SK-N-SH (cell line): ENCODE results near the gene SMIM14.

Experiments
- CHD2 ChIP-seq: fragments of 150-350 bp; IDR thresholded peaks from 2 replicates; pipeline ENCODE4 v1.6.1; 2018; ENCODE audit warnings: low read length; ENCODE audit not compliant: partially characterized antibody
- EP300 ChIP-seq, 2 experiments: IDR thresholded peaks; 2 replicates each; pipeline versions ENCODE4 v1.4.0 to v1.6.1; 2012; ENCODE audit warnings: borderline replicate concordance in 1 of 2, low read depth in 1 of 2, low read length in 1 of 2
- GABPA ChIP-seq: IDR thresholded peaks from 2 replicates; pipeline ENCODE4 v1.4.0; 2012; ENCODE audit warnings: low read depth, mild to moderate bottlenecking
- POLR2AphosphoS5 ChIP-seq: IDR thresholded peaks from 2 replicates; pipeline ENCODE4 v1.6.1; 2012; ENCODE audit warnings: low read depth, low read length
- RCOR1 ChIP-seq: fragments of 150-350 bp; IDR thresholded peaks from 2 replicates; pipeline ENCODE4 v1.6.1; 2017; ENCODE audit warnings: antibody characterized with exemption, low read length
- RFX5 ChIP-seq: IDR thresholded peaks from 2 replicates; pipeline ENCODE4 v1.6.1; 2012; ENCODE audit warnings: mild to moderate bottlenecking, improper control_type of control experiment, low read length
- SIN3A ChIP-seq: IDR thresholded peaks from 2 replicates; pipeline ENCODE4 v1.6.1; 2012; ENCODE audit warnings: low read depth, mild to moderate bottlenecking, low read length, moderate library complexity, borderline replicate concordance
- YY1 ChIP-seq: IDR thresholded peaks from 2 replicates; pipeline ENCODE4 v1.4.0; 2012; ENCODE audit warnings: low read depth, mild to moderate bottlenecking
- TF ChIP-seq, protein P1 (sequence below): fragments of 200-600 bp; sonication (generic); IDR thresholded peaks from 2 replicates; pipeline ENCODE4 v1.6.1; 2017; ENCODE audit warnings: antibody characterized with exemption, mild to moderate bottlenecking, moderate library complexity
- TF ChIP-seq, protein P2 (sequence below): IDR thresholded peaks from 2 replicates; pipeline ENCODE4 v1.6.1; 2012; ENCODE audit warnings: mild to moderate bottlenecking, low read depth, low read length, moderate library complexity
- TF ChIP-seq, protein P3 (sequence below): IDR thresholded peaks from 2 replicates; pipeline ENCODE4; 2012

DNA sequence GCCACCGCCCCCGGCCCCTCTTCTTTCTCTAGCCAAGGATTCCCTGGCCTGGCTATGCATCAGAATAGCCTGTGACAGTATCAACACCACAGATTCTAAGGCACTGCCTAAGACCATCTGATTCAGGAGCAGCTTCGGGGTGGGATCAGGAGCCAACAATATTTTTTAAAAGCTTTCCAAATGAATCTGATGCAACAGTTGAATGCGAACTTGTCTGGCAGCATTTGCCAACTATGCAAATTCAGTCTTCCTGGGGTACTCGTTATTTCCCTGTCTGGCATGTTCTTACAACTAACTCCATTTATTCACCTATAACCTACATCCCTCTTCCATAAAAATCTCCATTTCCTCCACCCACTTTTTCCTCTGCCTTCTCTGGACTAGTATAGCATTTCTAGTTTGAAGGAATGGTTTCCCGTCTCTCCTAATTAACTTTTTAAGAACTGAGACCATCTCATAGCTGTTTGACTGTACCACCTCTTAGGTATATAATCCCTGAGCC lies 75.3 kb downstream of the SMIM14 start:
- TF ChIP-seq GABPA (no peak), EP300 (IDR thresholded peaks at IDR 0.05; ENCODE audit: borderline replicate concordance in 1 of 2, low read depth in 1 of 2, low read length in 1 of 2) (no peak), CHD2 (no peak), RCOR1 (no peak), YY1 (no peak), RFX5 (no peak), SIN3A (no peak), POLR2AphosphoS5 (no peak)
- TF ChIP-seq, protein P1, sequence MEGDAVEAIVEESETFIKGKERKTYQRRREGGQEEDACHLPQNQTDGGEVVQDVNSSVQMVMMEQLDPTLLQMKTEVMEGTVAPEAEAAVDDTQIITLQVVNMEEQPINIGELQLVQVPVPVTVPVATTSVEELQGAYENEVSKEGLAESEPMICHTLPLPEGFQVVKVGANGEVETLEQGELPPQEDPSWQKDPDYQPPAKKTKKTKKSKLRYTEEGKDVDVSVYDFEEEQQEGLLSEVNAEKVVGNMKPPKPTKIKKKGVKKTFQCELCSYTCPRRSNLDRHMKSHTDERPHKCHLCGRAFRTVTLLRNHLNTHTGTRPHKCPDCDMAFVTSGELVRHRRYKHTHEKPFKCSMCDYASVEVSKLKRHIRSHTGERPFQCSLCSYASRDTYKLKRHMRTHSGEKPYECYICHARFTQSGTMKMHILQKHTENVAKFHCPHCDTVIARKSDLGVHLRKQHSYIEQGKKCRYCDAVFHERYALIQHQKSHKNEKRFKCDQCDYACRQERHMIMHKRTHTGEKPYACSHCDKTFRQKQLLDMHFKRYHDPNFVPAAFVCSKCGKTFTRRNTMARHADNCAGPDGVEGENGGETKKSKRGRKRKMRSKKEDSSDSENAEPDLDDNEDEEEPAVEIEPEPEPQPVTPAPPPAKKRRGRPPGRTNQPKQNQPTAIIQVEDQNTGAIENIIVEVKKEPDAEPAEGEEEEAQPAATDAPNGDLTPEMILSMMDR: no peak
- TF ChIP-seq, protein P2, sequence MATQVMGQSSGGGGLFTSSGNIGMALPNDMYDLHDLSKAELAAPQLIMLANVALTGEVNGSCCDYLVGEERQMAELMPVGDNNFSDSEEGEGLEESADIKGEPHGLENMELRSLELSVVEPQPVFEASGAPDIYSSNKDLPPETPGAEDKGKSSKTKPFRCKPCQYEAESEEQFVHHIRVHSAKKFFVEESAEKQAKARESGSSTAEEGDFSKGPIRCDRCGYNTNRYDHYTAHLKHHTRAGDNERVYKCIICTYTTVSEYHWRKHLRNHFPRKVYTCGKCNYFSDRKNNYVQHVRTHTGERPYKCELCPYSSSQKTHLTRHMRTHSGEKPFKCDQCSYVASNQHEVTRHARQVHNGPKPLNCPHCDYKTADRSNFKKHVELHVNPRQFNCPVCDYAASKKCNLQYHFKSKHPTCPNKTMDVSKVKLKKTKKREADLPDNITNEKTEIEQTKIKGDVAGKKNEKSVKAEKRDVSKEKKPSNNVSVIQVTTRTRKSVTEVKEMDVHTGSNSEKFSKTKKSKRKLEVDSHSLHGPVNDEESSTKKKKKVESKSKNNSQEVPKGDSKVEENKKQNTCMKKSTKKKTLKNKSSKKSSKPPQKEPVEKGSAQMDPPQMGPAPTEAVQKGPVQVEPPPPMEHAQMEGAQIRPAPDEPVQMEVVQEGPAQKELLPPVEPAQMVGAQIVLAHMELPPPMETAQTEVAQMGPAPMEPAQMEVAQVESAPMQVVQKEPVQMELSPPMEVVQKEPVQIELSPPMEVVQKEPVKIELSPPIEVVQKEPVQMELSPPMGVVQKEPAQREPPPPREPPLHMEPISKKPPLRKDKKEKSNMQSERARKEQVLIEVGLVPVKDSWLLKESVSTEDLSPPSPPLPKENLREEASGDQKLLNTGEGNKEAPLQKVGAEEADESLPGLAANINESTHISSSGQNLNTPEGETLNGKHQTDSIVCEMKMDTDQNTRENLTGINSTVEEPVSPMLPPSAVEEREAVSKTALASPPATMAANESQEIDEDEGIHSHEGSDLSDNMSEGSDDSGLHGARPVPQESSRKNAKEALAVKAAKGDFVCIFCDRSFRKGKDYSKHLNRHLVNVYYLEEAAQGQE: no peak
- TF ChIP-seq, protein P3, sequence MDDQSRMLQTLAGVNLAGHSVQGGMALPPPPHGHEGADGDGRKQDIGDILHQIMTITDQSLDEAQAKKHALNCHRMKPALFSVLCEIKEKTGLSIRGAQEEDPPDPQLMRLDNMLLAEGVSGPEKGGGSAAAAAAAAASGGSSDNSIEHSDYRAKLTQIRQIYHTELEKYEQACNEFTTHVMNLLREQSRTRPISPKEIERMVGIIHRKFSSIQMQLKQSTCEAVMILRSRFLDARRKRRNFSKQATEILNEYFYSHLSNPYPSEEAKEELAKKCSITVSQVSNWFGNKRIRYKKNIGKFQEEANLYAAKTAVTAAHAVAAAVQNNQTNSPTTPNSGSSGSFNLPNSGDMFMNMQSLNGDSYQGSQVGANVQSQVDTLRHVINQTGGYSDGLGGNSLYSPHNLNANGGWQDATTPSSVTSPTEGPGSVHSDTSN: no peak
